KBM-7 (cell line): ENCODE results near the gene DIAPH1.

Source experiments
- DNase-seq: peaks from one replicate; pipeline ENCODE4 v3.0.0-alpha.2; 2015
- in situ Hi-C: fragments of 300-500 bp; cut with MboI; formaldehyde crosslinking; loops from 2 replicates; pipeline ENCODE4 v1.14.3; 2020; ENCODE audit warnings: low sequenced_read_pairs, low pct_unique_long_range_greater_than_20kb, mixed read lengths

DIAPH1 gene

DNA sequence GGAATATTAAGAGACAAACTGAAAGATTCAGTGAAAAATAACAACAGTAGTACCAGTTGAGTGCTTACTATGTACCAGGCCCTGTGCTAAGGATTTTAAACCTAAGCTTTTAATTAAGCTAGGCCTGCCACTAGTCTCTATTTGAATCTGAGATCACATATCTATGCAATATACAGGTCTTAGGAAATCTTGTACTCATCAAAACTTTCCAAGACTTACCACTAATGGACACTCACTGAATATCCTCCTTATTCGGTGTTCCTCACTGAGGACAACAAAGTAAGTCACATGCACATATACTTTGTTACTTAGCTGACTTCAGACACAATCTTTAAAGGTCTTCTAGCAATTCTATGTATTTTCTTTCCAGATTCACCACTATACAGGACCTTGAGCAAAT lies 32.6 kb downstream of the DIAPH1 start:
- no peak for DNase-seq
- in situ Hi-C loops, result no loop called here

DNA sequence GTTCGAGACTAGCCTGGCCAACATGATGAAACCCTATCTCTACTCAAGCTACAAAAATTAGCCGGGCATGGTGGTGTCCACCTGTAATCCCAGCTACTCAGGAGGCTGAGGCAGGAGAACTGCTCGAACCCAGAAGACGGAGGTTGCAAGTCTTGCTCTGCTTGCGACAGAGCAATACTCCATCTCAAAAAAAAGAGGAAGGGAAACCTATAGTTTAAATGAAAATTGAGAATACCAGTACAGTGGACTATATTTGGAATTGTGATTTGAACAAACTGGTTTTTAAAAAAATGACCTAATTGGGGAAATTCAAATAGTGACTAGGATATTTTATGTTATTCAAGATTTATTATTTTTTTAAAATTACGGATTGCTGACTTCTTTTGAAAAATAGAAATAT lies 33.2 kb downstream of the DIAPH1 start:
- DNase-seq, result no peak
- in situ Hi-C loops, result no loop called here

DNA sequence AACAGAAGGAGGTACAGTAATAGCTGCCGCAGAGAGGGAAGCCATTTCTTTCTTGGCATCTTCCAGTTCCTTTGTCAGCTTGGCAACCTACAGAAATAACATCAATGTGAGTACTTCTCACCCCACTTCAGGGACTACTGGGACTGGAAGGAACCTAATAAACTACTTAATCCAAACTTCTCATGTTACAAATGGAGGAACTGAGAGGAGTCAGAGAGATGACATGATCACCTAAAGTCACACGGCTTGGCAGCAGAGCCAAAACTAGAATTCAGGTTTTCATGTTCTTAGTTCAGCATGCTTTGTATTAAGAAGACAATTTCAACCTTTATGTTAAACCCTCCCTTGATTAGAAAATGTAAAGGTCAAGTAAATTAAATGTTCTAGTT lies 44.7 kb downstream of the DIAPH1 start:
- DNase-seq, result no peak
- in situ Hi-C loops, result loop anchor here (25.0 kb wide), 2 partner anchors 212 to 362 kb away; partner anchors contain the start of genes PCDHB12, PCDHB13, PCDHB14 and PCDHGA4

DNA sequence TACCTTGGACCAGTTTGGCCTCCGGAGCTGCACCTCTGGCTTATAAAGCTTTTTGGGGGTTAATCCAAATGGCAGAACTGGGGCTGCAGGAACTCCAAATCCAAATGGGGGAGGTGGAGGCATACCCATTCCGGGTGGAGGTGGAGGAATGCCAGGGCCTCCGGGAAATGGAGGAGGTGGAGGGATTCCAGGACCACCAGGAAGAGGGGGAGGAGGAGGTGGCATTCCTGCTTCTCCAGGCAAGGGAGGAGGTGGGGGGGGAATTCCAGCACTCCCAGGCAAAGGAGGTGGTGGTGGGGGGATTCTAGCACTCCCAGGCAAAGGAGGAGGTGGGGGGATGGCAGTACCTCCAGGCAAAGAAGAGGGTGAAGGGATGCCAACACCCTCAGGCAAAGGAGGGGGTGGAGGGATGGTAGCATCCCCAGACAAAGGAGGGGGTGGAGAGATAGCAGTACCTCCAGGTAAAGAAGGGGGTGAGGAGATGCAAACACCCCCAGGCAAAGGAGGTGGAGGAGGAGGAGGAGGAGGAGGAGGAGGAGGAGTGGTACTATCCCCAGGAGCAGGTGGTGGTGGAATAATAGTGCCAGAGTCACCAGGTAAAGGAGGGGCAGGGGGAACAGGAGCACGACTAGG lies 45.2 kb downstream of the DIAPH1 start:
- no peak for DNase-seq
- in situ Hi-C loops, result loop anchor here (25.0 kb wide), 2 partner anchors 211 to 361 kb away; partner anchors contain the start of genes PCDHB12, PCDHB13, PCDHB14 and PCDHGA4

DNA sequence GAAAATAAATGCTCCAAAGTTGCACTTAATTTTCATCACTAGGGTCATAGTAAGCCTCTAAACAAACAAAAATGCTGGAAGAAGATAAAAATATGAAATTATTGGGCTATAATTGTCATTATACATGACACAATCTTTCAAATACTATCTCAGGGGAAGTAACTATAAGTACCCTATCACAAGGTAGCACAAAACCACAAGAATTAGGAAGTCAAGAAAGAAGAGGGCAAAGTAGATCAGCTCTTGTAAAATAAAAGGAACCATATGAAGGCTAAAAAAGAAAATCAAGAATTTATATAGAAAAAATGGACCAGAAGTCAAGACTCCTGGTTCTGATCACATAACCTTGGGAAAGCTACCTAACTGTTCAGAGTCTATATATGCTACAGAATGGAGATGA lies 48.1 kb downstream of the DIAPH1 start:
- in situ Hi-C loops, result loop anchor here (25.0 kb wide), 2 partner anchors 208 to 358 kb away; partner anchors contain the start of genes PCDHB12, PCDHB13, PCDHB14 and PCDHGA4
- DNase-seq, result peak; percentile 59

DNA sequence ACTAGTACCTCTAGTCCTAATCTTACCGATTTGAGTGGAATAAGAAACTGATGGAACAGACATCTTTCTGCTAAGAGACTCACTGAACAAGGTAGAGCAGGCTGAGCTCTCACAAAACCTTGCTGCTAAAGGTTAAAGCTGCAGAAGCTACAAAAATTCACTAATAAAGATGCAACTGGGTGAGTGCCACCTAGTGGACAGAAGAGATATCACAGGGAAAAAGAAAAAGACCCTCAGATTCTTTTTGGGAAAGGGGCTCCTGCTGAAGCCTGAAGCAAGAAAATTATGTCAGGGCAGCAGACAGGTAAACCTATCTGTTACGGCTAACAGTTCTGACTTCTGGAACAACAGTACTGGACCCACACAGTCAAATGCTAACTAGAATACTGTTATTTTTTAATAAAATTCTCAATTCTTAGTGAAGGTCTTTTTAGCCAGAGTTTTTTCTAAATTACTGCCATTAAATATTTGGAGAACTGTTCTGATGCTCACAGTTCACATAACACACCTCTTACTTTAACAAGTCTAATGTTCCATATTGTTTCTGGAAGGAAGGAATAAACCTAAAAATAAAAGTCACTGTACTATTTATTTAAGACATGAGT lies 51.2 kb downstream of the DIAPH1 start:
- in situ Hi-C loops, result loop anchor here (25.0 kb wide), 2 partner anchors 205 to 355 kb away; partner anchors contain the start of genes PCDHB12, PCDHB13, PCDHB14 and PCDHGA4
- DNase-seq, result peak; percentile 38

DNA sequence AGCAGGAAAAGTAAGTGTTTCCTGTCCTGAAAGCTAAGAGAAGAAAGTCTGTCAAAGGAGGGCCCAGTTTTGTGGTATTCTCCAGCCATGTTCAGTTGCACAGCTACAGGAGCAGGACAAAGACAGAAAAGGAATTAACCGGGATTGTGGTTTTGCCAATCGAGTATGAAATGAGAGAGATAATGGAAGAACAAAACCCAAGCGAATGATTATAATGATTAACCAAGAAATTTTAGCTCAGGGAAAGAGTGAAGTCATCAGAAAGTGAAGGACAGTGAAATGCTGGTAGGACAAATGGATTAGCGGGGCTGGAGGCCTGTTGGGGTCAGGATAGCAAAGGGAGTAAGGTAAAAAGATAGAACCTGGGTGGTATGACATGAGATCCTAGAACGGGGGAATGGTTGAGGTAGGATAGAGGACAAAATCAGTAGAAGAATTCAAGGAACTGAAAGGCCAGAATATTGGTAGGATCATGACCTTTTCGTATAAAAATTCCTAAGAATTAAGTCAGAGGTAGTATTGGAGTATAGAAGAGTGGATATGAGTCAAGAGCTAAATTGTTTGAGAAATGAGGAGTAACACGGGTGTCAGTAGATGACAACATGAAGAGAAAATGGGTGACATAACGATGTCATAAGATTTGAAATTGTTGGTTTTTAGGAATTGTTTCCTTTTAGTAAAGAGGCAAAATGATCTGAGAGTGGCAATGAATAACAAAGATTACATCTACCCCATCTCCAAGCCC lies 52.8 kb downstream of the DIAPH1 start:
- in situ Hi-C loops, result loop anchor here (25.0 kb wide), 2 partner anchors 204 to 354 kb away; partner anchors contain the start of genes PCDHB12, PCDHB13, PCDHB14 and PCDHGA4
- no peak for DNase-seq

DNA sequence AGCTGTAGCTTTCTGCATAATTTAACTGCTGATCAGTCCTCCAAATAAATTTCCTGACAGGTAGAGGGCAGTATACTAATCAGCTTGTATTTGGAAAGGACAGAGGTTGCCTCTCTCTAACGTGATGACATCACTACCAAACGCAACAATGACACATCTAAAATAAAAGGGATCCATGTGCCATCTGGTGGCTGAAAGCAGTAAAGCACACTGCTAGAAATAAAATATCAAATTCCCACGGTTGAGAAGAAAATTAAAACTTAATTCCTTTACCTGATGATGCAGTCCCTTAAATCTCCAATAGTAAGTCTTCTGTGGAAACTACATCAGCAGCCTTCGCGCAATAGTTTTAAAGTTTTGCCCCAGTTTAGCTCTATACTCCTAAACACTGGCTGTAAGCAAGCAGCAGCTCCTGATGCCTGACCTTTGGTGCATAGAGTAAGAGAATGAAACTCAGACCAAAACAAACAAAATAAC lies 54.5 kb downstream of the DIAPH1 start:
- peak; percentile 96 for DNase-seq
- in situ Hi-C loops, result loop anchor here (25.0 kb wide), 2 partner anchors 202 to 352 kb away; partner anchors contain the start of genes PCDHB12, PCDHB13, PCDHB14 and PCDHGA4

DNA sequence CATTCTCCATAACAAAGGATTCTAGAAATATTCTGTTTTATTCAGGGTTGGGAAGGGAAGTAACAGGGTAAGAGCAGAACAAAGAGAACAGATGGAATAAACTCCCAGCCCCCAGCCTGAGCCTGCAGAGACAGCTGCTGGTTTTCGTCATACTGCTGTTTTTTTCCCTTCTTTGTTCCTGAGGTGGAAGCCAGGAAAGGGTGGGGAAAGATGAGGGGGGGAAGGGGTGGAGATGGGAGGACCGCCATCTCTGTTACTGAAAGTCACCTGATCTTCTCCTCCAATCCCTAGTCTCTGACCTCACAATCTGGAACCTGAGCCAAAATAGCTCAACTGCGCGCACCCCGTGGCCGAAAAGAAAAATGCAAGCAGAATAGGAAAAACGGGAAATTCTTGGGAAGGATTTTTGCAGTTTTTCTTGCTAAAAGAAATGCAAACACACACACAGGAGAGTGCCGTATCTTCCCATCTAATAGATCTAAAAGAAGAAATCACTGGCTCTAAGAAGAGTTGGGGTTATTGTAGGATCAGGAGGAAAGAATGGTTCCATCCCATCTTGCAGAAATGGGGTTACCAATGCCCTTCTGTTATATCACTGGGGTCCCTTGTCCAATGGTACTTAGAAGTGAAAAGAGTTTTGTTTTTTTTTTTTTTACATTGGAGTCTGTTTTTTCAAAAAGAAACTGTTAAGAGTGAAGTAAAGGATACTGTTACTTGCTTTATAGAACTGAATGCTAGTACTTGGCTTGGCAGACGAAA lies 57.9 kb downstream of the DIAPH1 start:
- no peak for DNase-seq
- in situ Hi-C loops, result loop anchor here (25.0 kb wide), 2 partner anchors 199 to 349 kb away; partner anchors contain the start of genes PCDHB12, PCDHB13, PCDHB14 and PCDHGA4

DNA sequence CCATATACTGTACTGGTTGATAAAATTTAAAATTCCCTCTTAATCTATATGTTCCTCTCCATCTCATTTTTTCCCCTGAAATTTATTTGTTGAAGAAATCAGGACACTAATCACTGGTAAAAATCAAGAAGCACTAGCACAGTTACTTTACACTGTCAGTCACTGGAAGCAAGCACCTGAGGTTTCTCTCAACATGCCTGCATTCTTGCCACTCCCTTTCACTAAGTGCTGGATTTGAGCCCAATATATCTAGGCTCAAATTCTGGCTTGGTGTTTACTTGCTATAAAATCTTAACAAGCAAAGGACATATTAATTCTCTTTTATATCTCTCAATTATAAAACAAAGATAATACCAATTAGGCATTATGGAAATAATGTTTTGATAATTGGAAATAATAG lies 58.6 kb downstream of the DIAPH1 start:
- no peak for DNase-seq
- in situ Hi-C loops, result loop anchor here (25.0 kb wide), 2 partner anchors 198 to 348 kb away; partner anchors contain the start of genes PCDHB12, PCDHB13, PCDHB14 and PCDHGA4

DNA sequence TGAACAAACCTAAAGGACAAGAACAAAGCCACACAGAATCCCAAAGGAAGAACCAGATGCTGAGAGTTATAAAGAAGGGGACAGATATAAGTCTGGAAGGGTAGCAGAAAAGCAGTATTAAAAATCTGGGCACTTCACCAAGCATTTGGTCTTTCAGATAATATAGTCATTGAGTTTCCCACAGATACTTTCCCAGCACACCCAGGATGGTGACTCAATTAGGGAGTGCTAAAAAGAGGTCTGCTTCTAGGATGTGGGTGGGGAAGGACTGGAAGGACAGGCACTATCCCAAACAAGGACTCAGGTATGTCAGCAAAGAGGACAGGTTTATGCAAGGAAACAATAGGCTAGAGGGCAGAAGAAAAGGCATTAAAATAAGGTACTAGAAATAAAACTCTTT lies 59.3 kb downstream of the DIAPH1 start:
- in situ Hi-C loops, result loop anchor here (25.0 kb wide), 2 partner anchors 197 to 347 kb away; partner anchors contain the start of genes PCDHB12, PCDHB13, PCDHB14 and PCDHGA4
- no peak for DNase-seq

DNA sequence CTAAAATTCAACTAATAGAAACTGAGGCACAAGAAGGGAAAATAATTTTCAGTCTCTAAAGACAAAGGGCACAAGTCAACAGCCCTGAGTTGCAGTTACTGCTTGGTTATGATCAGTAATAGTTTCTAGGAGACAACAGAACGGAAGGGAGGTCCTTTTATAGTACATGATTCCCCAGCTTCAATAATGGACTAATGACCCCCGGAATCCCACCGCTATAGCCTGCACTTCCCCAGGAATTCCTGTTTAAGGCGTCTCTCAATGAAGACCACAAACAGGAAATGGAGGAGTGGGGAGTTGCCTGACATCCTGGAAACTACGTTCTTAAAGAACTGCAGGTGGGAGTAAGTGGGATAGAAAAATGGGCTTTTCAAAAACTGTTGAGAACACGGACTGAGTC lies 60.6 kb downstream of the DIAPH1 start:
- peak; percentile 32 for DNase-seq
- in situ Hi-C loops, result loop anchor here (25.0 kb wide), 2 partner anchors 196 to 346 kb away; partner anchors contain the start of genes PCDHB12, PCDHB13, PCDHB14 and PCDHGA4

DNA sequence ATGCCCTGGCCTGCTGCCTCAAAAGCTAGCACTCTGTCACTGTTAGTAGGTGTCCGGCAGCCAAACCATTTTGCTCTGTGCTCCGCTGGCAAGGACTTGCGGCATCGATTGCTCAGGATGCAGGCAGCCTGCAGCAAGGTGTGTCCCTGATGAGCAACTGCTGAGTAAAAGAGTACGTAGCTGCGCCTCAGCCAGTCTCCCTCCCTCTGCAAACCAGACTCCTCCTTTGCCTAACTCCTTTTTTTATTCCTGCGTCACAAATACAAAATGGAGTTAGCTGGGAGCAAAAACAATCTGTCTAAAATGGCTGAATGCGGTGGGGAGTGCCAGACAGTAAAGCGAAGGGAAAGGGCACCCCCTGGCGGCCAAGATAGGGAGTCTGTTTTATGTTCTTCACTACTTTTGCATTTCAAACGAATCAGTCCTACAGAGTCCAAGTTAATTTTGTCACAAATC lies 61.1 kb downstream of the DIAPH1 start:
- in situ Hi-C loops, result loop anchor here (25.0 kb wide), 2 partner anchors 195 to 345 kb away; partner anchors contain the start of genes PCDHB12, PCDHB13, PCDHB14 and PCDHGA4
- DNase-seq, result peak; percentile 84

DNA sequence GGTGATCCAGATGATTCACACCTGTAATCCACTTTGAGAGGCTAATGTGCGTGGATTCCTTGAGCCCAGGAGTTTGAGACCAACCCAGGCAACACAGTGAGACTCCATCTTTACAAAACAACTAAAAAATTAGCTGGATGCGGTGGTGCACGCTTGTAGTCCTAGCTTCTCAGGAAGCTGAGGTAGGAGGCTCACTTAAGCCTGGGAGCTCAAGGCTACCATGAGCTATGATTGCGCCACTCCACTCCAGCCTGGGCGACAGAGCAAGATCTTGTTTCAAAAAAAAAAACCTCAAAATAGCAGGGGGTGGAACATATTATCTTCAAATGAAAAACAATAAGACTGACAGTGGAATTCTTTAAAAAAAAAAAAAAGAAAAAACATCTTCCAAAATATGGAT lies 70.9 kb downstream of the DIAPH1 start:
- in situ Hi-C loops, result no loop called here
- DNase-seq, result no peak

DNA sequence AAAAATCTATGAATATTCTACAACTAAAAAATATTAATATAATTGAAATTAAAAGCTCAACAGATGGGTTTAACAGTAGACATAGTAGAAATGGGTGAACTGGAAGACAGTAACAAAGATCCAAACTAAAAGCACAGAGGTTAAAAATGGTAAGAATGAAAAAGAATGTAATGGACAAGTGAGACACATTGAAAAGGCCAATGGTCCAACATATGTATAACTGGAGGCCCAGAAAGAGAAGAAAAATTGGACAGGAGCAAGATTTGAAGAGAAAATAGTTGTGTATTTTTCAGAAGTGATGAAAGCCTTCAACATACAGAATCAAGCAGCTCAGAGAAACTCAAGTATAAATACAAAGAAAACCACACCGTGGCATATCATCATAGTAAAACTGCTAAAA lies 71.3 kb downstream of the DIAPH1 start:
- DNase-seq, result no peak
- in situ Hi-C loops, result no loop called here

DNA sequence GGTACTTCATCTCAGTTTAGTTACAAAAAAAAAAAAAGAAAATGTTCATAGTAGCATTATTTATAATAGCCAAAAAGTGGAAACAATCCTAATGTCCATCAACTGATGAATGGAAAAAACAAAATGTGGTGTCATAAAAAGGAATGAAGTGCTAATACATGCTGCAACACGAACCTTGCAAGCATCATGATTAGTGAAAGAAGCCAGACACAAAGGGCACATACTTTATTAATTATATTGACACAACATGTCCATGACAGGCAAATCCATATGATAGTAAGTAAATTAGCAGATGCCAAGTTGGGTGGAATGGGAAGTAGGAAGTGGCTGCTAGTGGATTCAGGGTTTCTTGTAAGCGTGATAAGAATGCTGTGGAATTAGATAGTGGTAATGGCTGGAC lies 75.7 kb downstream of the DIAPH1 start:
- in situ Hi-C loops, result no loop called here
- no peak for DNase-seq

DNA sequence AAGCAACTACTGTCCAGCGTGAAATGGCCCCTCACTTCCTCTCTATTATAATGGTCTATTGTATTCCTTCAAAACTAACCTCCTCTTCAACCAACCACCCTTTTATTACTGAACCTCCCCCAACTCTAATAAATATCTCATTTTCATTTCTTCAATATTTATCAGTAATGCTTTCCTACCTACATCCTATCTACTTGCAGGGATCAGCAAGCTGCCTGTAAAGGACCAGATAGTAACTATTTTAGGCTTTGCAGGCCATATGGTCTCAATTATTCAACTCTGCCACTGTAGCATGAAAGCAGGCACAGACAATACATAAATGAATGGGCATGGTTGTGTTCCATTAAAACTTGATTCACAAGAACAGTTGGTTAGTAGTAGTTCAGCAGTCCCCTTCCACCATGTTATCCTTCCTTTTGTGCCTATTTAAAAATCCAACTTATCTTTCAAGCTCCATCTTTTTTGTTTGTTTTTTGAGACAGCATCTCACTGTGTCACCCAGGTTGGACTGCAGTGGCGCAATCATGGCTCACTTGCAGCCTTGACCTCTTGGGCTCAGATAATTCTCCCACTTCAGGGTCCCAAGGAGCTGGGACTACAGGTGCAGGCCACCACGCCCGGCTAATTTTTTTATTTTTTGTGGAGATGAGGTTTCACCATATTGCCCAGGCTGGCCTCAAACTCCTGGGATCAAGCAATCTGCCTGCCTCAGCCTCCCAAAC lies 84.1 kb downstream of the DIAPH1 start:
- no peak for DNase-seq
- in situ Hi-C loops, result no loop called here

DNA sequence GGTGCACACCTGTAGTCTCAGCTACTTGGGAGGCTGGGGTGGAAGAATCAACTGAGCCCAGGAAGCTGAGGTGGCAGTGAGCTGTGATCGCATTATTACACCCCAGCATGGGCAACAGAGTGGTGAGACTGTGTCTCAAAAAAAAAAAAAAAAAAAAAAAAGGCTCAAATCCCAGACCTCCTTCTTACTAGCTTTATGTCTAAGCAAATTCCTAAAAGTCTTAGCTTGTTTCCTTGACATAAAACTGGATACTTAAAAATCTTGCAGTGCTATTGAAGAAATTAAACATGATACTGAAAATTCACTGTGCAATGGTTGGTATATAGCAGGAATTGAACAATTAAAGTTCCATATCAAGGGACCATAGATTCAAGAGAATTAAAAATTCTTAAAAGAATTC lies 84.9 kb downstream of the DIAPH1 start:
- DNase-seq, result no peak
- in situ Hi-C loops, result no loop called here
